GM19438 (cell line): Measurements from ENCODE around the gene TMEM121.
A peak's percentile ranks its signal among the peaks of the same experiment; 100 is the strongest.
"Not testable (repeated sequence)": the region's sequence is repeated elsewhere in the genome, so short reads cannot be mapped to it uniquely, and the experiment has no call there.

Source experiments
- ATAC-seq: cut with Tn5 transposase; IDR thresholded peaks from one replicate; pipeline ENCODE4 v1.9.1; 2021; ENCODE audit warnings: low read depth; ENCODE audit not compliant: unreplicated experiment

TMEM121 gene

DNA sequence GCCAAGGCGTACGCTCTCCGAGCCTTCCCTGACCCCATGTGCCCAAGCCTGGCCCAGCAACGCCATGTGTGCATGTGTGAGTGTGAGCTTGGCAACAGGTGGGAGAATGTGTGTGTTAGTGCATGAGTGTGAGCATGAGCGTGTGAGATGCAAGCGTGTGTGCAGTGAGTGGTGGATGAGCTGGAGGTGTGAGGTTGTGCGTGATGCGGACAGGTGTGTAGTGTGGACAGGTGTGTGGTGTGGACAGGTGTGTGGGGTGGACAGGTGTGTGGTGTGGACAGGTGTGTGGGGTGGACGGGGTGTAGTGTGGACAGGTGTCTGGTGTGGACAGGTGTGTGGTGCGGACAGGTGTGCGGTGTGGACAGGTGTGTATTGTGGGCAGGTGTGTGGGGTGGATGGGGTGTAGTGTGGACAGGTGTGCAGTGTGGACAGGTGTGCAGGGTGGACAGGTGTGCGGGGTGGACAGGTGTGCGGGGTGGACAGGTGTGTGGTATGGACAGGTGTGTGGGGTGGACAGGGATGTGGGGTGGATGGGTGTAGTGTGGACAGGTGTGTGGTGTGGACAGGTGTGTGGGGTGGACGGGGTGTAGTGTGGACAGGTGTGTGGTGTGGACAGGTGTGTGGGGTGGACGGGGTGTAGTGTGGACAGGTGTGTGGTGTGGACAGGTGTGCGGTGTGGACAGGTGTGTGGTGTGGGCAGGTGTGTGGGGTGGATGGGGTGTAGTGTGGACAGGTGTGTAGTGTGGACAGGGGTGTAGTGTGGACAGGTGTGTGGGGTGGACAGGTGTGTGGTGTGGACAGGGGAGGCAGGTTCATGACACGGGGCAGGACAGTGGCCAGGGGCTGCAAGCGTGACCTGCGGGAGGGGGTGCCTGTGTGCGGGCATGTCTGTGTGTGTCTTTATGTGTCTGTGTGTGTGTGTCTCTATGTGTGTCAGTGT lies 41.1 kb downstream of the TMEM121 start:
- not testable (repeated sequence) for ATAC-seq

DNA sequence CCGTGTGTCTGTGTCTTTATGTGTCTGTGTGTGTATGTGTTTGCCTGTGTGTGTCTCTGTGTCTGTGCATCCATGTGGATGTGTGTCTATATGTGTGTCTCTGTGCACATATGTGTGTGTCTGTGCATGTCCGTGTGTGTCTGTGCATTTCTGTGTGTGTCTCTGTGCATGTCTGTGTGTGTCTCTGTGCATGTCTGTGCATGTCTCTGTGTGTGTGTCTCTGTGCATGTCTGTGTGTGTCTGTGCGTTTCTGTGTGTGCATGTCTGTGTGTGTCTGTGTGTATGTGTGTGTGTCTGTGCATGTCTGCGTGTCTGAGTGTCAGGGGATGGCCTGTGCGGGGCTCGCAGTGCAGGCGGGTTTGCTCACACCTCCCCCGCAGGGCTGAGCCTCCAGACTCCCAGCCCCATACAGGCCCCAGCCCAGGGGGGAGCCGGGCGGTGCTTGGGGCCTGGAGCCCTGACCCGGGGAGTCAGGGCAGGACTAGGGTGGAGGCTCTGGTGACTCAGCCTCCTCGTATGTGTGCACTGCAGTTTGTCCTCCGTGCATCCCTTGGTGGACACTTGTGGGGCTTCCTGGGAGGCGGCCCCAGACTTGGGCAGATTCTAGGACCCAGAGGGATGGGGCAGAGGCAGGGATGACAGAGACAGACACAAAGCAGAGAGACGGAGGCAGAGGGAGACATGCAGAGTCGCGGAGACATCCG lies 41.9 kb downstream of the TMEM121 start:
- not testable (repeated sequence) for ATAC-seq

DNA sequence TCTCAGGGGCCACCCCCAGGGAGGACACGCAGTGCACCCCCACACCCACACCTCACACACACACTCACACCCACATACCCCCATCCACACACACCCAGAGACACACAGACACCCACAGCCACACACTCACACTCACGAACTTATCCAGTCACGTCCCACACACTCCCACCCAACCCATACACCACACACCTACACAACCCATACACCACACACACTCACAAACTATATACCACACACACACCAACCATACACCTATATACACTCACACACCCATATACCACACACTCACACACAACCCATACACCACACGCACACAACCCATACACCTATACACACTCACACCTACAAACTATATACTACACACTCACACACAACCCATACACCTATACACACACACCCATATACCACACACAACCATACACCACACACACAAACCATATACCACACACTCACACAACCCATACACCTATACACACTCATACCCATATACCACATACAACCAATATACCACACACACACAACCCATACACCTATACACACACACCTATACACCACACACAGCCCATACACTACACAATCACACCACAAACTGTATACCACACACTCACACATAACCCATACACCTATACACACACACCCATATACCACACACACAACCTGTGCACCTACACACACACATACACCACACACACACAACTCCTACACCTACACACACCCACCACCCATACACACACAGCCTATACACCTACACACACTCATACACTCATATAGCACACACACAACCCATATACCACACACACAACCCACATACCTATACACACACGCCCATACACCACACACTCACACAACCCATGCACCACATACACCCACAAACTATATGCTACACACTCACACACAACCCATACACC lies 42.7 kb downstream of the TMEM121 start:
- no peak for ATAC-seq

DNA sequence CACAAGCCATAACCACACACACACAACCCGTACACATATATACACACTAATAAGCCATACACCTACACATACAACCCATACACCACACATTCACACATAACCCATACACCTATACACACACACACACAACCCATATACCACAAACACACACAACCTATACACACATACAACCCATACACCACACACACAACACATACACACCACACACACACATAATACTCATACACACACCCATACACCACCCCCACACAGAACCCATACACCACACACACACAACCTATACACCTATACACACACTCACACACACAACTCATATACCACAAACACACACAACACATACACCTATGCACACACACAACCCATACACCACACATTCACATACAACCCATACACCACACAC lies 44.1 kb downstream of the TMEM121 start:
- ATAC-seq = no peak

DNA sequence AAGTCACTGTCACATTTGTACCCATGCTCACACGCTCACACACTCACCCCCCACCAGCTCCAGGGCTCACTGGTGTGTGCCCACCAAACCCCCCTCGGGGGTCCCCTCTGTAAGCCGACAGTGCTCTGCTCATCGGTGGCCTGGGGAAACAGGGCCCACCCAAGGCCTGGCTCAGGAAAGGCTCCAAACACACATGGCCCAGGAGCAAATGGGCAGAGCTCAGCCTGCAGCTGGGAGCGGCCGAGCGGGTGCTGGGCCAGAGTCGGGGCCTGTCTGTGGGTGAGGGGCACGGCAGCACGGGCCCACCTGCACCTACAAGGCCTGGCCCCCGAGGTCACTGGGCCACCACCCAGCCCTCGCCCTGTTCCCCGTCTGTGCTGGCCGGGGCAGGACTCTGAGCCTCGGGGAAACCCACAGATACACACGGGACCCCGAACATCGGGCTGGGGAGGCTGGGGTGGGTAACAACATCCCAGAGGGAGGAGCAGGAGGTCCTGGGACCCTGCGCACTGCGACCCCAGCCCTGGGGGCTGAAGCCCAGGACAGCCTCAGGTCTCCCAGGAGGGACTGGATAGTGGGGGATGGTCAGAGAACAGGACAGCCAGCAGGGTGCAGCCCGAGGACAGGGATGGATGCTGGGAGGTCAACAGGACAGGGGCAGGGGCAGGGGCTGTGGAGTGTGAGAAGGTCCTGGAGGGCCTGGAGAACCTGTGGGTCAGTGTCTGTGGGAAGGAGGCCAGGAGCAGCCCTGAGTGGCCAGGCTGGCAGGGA lies 45.0 kb downstream of the TMEM121 start:
- not testable (repeated sequence) for ATAC-seq

DNA sequence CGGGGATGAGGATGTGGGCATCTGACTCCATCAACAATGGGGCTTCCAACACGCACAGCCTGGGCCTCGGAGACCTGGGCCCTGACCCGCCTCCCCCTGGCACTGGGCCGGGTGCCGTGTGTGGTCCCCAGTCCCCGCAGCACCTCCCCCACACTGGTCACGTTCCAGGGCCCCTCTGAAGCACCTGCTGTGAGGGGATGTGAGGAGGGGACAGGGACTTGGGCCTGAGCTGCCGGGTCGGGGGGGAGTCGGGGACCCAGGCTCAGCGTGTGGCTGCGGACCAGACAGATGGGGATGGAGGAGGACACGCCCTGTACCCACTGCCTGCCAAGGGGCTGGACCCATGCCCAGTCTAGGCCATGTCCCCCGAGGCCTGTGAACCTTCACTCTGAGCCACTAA lies 45.7 kb downstream of the TMEM121 start:
- ATAC-seq = not testable (repeated sequence)

DNA sequence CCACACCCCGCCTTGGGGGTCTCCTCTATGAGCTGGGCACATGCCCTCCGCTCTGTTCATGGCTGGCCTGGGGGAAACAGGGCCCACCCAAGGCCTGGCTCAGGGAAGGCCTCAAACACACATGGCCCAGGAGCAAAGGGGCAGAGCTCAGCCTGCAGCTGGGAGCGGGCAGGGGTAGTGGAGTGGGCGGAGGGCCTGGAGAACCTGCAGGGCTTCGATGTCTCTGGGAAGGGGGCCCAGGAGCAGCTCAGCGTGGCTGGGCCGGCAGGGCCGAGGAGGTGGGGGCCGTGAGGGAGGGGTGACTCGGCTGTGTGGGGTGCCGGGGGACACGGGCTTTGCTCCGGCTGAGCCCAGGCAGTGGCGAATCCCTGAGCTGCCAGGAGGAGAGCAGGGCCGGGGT lies 47.5 kb downstream of the TMEM121 start:
- ATAC-seq = not testable (repeated sequence)

DNA sequence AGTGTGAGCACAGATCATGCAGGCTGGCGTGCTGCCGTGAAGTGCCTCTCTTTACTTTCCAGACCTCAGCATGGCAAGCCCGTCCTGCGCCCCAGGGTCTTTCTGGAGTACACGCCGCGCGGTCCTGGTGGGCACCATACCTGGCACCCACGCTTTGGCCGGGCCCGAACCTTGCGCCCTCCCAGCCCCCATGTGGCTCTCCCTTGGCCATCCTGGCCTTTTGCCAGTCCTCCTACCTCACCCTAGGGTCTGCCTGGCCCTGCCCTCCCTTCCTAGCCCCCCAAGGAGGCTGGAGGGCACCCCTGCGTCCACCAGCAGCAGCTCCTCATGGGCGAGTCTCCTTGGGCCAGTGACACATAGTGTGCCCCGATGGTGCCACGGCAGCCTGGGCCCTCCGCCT lies 48.0 kb downstream of the TMEM121 start:
- ATAC-seq = peak; percentile 1

DNA sequence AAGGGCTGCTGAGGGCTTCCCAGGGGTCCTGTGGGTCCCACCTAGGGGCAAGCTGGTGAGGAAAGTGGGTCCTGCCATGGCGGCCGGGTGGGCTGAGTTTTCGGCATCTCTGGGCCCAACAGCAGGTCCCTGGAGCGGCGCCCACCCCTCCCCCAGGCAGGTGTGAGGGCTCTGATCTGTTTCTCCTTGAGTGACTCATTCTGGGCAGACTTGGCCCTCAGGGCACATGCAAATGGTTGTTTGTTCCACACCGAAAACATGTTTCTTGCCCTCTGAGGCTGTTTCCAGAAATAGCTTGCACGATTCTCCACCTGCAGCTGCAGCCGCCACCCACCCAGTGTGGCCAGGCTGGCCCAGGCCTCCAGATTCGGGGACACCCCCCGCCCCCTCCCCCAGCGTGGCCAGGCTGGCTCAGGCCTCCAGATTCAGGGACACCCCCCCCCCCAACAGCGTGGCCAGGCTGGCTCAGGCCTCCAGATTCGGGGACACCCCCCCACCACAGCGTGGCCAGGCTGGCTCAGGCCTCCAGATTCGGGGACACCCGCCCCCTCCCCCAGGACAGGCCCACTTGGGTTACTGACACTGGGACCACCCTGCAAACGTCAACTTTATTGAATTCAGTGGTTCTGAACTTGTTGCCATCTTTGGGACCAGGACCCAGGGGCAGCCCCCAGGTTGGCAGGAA lies 48.8 kb downstream of the TMEM121 start:
- peak; percentile 52 for ATAC-seq

DNA sequence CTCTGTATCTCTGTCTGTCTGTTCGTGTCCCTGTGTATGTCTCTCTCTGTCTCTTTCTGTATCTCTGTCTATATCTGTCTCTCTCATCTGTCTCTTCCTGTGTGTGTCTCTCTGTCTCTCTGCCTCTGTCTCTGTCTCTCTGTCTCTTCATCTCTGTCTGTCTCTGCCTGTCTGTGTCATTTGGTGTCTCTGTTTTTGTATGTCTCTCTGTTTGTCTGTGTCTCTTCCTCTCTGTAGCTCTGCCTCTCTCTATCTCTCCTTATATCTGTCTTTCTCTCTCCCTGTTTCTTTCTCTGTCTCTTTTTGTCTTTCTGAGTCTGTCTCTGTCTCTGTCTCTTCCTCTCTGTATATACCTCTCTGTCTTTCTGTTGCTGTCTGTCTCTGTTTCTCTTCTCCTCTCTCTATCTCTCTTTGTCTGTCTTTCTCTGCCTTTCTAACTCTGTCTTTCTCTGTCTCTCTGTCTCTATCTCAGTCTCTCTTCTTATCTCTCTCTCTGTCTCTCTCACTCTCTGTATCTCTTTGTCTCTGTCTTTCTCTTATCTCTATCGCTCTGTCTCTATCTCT lies 50.2 kb downstream of the TMEM121 start:
- no peak for ATAC-seq

DNA sequence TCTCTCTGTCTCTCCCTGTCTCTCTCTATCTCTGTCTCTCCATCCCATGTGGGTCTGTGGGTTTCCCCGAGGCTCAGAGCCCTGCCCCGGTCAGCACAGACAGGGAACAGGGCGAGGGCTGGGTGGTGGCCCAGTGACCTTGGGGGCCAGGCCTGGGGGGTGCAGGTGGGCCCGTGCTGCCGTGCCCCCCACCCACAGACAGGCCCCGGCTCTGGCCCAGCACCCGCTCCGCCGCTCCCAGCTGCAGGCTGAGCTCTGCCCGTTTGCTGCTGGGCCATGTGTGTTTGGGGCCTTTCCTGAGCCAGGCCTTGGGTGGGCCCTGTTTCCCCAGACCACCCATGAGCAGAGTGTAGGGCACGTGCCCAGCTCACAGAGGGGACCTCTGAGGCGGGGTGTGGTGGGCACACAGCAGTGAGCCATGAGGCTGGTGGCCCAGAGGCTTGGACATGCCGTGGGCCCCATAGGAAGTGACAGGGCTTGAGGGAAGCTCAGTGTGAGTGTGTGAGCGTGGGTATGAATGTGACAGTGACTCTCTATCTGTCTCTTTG lies 51.0 kb downstream of the TMEM121 start:
- ATAC-seq = no peak

DNA sequence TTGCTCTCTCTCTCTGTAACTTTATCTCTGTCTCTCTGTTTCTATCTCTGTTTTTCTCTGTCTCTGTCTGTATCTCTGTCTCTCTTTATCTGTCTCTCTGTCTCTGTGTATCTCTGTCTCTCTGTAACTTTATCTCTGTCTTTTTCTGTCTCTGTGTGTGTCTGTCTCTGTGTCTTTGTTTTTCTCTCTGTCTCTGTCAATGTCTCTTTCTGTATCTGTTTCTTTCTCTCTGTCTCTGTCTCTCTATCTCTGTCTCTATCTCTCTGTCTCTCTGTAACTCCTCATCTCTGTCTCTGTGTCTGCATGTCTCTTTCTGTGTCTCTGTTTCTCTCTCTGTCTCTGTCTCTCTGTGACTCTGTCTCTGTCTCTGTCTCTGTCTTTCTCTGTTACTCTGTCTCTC lies 51.7 kb downstream of the TMEM121 start:
- ATAC-seq = no peak

DNA sequence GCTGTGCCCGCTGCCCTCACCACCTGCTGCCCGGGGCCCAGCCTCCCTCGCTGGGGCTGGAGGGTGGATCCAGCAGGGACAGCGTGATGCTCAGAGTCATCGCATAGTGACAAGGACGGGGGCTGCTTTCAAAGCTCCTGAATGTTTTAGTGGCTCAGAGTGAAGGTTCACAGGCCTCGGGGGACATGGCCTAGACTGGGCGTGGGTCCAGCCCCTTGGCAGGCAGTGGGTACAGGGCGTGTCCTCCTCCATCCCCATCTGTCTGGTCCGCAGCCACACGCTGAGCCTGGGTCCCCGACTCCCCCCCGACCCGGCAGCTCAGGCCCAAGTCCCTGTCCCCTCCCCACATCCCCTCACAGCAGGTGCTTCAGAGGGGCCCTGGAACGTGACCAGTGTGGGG lies 52.8 kb downstream of the TMEM121 start:
- ATAC-seq = not testable (repeated sequence)
